Measurements from ENCODE around the gene GAREM1. TPM values are rescaled to one million over a fixed set of nuclear protein-coding genes. Genes with fewer than 3 reads are reported as not detected.

Gene GAREM1
- total and polyA plus RNA-seq, 9 of the 15 experiments (the other 6 are each of a cell fraction or from before 2014, with no cell fraction given) = 0.03 to 0.33 (median 0.07) TPM; not detected in 1

DNA sequence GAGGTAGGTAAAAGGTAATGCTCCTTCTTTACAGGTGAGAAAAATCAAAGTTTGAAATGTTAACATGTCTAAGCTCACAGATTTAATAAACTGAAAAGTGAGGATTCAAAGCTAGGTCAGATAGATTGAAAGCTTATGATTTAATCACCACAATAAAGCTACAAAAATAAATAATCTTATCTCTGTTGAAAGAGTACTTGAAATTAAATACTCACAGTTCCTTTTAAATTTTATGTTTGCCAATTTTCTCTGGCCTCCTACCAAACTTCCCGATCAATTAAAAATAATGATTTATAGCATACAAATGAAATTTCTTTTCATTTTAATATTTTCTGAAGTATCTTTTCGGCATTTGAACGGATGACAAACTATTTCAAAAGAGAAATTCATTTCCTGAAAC lies 77.3 kb downstream of the GAREM1 start:
- Histone ChIP-seq H4K20me1 (replicated peaks; ENCODE audit: control insufficient read depth, insufficient read depth, low read length) (no peaks in the 10 kb centered on the region), H3K4me1 (replicated peaks in 1 of 2; ENCODE audit: control insufficient read depth in 2 of 2, insufficient read depth in 2 of 2, low read length in 2 of 2) (no peaks in the 10 kb centered on the region), H3K27ac (ENCODE audit: extremely low read depth, low read depth, low read length) (no peak overlapping the region), H3K4me3 (no peak overlapping the region), H3K79me2 (ENCODE audit: control insufficient read depth, insufficient read depth, low read length) (no peaks in the 10 kb centered on the region), H3K27me3 (ENCODE audit: control insufficient read depth in 2 of 2, insufficient read depth in 2 of 2, low read length in 2 of 2) (no peaks in the 10 kb centered on the region), H2AFZ (ENCODE audit: low read depth, low read length) (no peak overlapping the region), H3K9me3 (replicated peaks; ENCODE audit: control insufficient read depth, insufficient read depth, low read depth, low read length) (no peaks in the 10 kb centered on the region), H3K36me3 (ENCODE audit: control insufficient read depth, insufficient read depth, low read length) (no peaks in the 10 kb centered on the region), H3K9ac (ENCODE audit: insufficient read depth in 1 of 2, low read depth in 2 of 2, low read length in 2 of 2) (no peak overlapping the region), H3K4me2 (ENCODE audit: insufficient read depth, low read length) (no peak overlapping the region), H3K9me1 (ENCODE audit: control insufficient read depth, insufficient read depth, low read length) (no peaks in the 10 kb centered on the region)
- intact Hi-C loops (cut with micrococcal nuclease) (no loop called here), in situ Hi-C loops (cut with MboI) (no loop called here)
- POLR2A ChIA-PET = no interaction called here
- TF ChIP-seq CCAR2 (IDR thresholded peaks at IDR 0.05; ENCODE audit: low read depth, low read length) (no peak), NFXL1 (CRISPR knock-in tag; IDR thresholded peaks at IDR 0.05) (no peak), HLTF (IDR thresholded peaks at IDR 0.05) (no peak), NUFIP1 (IDR thresholded peaks at IDR 0.05; ENCODE audit: partially characterized antibody) (no peak), CREB1 (IDR thresholded peaks at IDR 0.05) (no peak), CREB1 (CRISPR knock-in tag; IDR thresholded peaks at IDR 0.05) (no peak), ZNF830 (CRISPR knock-in tag; IDR thresholded peaks at IDR 0.05) (no peak), IRF2 (CRISPR knock-in tag; IDR thresholded peaks at IDR 0.05) (no peak)
- TF ChIP-seq, protein P1, sequence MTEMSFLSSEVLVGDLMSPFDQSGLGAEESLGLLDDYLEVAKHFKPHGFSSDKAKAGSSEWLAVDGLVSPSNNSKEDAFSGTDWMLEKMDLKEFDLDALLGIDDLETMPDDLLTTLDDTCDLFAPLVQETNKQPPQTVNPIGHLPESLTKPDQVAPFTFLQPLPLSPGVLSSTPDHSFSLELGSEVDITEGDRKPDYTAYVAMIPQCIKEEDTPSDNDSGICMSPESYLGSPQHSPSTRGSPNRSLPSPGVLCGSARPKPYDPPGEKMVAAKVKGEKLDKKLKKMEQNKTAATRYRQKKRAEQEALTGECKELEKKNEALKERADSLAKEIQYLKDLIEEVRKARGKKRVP (CRISPR knock-in tag; IDR thresholded peaks at IDR 0.05) = no peak
- TF ChIP-seq, protein P2, sequence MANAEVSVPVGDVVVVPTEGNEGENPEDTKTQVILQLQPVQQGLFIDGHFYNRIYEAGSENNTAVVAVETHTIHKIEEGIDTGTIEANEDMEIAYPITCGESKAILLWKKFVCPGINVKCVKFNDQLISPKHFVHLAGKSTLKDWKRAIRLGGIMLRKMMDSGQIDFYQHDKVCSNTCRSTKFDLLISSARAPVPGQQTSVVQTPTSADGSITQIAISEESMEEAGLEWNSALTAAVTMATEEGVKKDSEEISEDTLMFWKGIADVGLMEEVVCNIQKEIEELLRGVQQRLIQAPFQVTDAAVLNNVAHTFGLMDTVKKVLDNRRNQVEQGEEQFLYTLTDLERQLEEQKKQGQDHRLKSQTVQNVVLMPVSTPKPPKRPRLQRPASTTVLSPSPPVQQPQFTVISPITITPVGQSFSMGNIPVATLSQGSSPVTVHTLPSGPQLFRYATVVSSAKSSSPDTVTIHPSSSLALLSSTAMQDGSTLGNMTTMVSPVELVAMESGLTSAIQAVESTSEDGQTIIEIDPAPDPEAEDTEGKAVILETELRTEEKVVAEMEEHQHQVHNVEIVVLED (CRISPR knock-in tag; IDR thresholded peaks at IDR 0.05) = no peak
- CTCF ChIA-PET (ENCODE audit: low intra/inter-chr PET ratio) = no interaction called here
- BruUV-seq (replicated peaks) = no TSS peak
- ATAC-seq (no peak), DNase-seq (ENCODE audit: extremely low read depth in 1 of 4, low spot score in 3 of 4) (no peak), FAIRE-seq (no peak)
- WGBS (ENCODE audit: insufficient coverage, low coverage, missing lambda C conversion rate) = 0% methylated on average over 3 of the region's 3 CpGs
